ENCODE data around the gene CAMKK2. TPM values are rescaled to one million over a fixed set of nuclear protein-coding genes. Genes with fewer than 3 reads are reported as not detected.

CAMKK2 gene
- total RNA-seq, 1 donor from 2014 or later, result 20.5 TPM

- Mint-ChIP-seq H3K4me3 (no peak overlapping the region), H3K36me3 (ENCODE audit: low read depth) (peaks cover 24% of the 10 kb centered on the region), H3K4me1 (peaks cover 11% of the 10 kb centered on the region), H3K27me3 (no peaks in the 10 kb centered on the region), H3K9me3 (no peaks in the 10 kb centered on the region), H3K27ac (no peak overlapping the region)
- DNase-seq, result no peak
- TF ChIP-seq, protein P1, sequence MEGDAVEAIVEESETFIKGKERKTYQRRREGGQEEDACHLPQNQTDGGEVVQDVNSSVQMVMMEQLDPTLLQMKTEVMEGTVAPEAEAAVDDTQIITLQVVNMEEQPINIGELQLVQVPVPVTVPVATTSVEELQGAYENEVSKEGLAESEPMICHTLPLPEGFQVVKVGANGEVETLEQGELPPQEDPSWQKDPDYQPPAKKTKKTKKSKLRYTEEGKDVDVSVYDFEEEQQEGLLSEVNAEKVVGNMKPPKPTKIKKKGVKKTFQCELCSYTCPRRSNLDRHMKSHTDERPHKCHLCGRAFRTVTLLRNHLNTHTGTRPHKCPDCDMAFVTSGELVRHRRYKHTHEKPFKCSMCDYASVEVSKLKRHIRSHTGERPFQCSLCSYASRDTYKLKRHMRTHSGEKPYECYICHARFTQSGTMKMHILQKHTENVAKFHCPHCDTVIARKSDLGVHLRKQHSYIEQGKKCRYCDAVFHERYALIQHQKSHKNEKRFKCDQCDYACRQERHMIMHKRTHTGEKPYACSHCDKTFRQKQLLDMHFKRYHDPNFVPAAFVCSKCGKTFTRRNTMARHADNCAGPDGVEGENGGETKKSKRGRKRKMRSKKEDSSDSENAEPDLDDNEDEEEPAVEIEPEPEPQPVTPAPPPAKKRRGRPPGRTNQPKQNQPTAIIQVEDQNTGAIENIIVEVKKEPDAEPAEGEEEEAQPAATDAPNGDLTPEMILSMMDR (IDR thresholded peaks at IDR 0.05), result no peak
- intact Hi-C loops (cut with micrococcal nuclease), result no loop called here
- POLR2A ChIA-PET, result no interaction called here
- no peak for ATAC-seq (ENCODE audit: low read depth)
- CTCF ChIA-PET, result no interaction called here
Observed at GRCh38 chr12:121279071-121279375, 17.5 kb downstream of the CAMKK2 start.

- Mint-ChIP-seq H3K4me3 (no peak overlapping the region), H3K27me3 (no peaks in the 10 kb centered on the region), H3K36me3 (ENCODE audit: low read depth) (peaks cover 28% of the 10 kb centered on the region), H3K4me1 (peaks cover 11% of the 10 kb centered on the region), H3K9me3 (no peaks in the 10 kb centered on the region), H3K27ac (peak overlapping the region; percentile 24)
- ChIA-PET POLR2A (no interaction called here), CTCF (no interaction called here)
- intact Hi-C loops (cut with micrococcal nuclease), result no loop called here
- TF ChIP-seq, protein P1 (IDR thresholded peaks at IDR 0.05), result no peak
- no peak for ATAC-seq (ENCODE audit: low read depth)
- no peak for DNase-seq
Observed at GRCh38 chr12:121278169-121279070, 18.1 kb downstream of the CAMKK2 start.

- TF ChIP-seq, protein P1 (IDR thresholded peaks at IDR 0.05), result no peak
- DNase-seq, result no peak
- Mint-ChIP-seq H3K27me3 (no peaks in the 10 kb centered on the region), H3K36me3 (ENCODE audit: low read depth) (peaks cover 32% of the 10 kb centered on the region), H3K4me3 (peak overlapping the region; percentile 12), H3K4me1 (peaks cover 11% of the 10 kb centered on the region), H3K9me3 (no peaks in the 10 kb centered on the region), H3K27ac (peak overlapping the region; percentile 85)
- CTCF ChIA-PET, result no interaction called here
- POLR2A ChIA-PET, result interaction anchor here (0.7 to 1.4 kb wide), 3 partner anchors 18 to 386 kb away, joined by 4 to 6 read pairs (median 4); partner anchors contain the start of gene CAMKK2
- intact Hi-C loops (cut with micrococcal nuclease), result loop anchor here (2.0 kb wide), 1 partner anchor 19 kb away; the partner anchor contains the start of gene CAMKK2
- ATAC-seq (ENCODE audit: low read depth), result peak; percentile 20
Observed at GRCh38 chr12:121277374-121277759, 19.1 kb downstream of the CAMKK2 start.

- ATAC-seq (ENCODE audit: low read depth), result no peak
- CTCF ChIA-PET, result no interaction called here
- TF ChIP-seq, protein P1 (IDR thresholded peaks at IDR 0.05), result no peak
- Mint-ChIP-seq H3K36me3 (ENCODE audit: low read depth) (peaks cover 40% of the 10 kb centered on the region), H3K9me3 (no peaks in the 10 kb centered on the region), H3K4me3 (no peak overlapping the region), H3K27me3 (no peaks in the 10 kb centered on the region), H3K4me1 (peaks cover 11% of the 10 kb centered on the region), H3K27ac (no peak overlapping the region)
- POLR2A ChIA-PET, result interaction anchor here (0.6 kb wide), 1 partner anchor 982 kb away, joined by 3 read pairs; no protein-coding TSS in a partner anchor
- intact Hi-C loops (cut with micrococcal nuclease), result no loop called here
- no peak for DNase-seq
Observed at GRCh38 chr12:121274036-121274763, 22.3 kb downstream of the CAMKK2 start.

GRCh38 chr12:121273364-121273896, 23.1 kb downstream of the CAMKK2 start:
- Mint-ChIP-seq H3K27me3 (no peaks in the 10 kb centered on the region), H3K36me3 (ENCODE audit: low read depth) (peaks cover 44% of the 10 kb centered on the region), H3K4me3 (no peak overlapping the region), H3K4me1 (peaks cover 11% of the 10 kb centered on the region), H3K9me3 (no peaks in the 10 kb centered on the region), H3K27ac (no peak overlapping the region)
- TF ChIP-seq, protein P1 (IDR thresholded peaks at IDR 0.05), result no peak
- CTCF ChIA-PET, result no interaction called here
- ATAC-seq (ENCODE audit: low read depth), result no peak
- intact Hi-C loops (cut with micrococcal nuclease), result no loop called here
- POLR2A ChIA-PET, result no interaction called here
- no peak for DNase-seq
